ENCODE measurements around the gene SRPX2.

Gene SRPX2

DNA sequence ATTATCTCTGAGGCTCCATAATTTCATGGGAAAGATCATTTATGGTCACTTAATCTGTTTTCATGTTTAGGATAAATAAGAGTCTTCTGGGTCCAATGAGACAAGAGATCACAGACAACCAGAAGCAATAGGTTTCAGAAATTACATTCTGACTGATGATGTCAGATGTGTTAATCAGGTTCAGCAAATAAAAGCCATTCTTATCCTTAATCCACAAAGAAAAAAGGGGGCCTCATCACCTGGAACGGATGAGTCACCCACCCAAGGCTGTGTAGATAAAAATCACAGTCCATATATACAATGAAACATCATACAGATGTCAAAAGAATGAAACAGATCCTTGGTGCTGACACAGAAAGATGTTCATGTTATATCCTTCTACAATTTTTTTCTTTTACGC is 51.3 kb downstream of the SRPX2 start:
- TF ChIP-seq, protein P1, sequence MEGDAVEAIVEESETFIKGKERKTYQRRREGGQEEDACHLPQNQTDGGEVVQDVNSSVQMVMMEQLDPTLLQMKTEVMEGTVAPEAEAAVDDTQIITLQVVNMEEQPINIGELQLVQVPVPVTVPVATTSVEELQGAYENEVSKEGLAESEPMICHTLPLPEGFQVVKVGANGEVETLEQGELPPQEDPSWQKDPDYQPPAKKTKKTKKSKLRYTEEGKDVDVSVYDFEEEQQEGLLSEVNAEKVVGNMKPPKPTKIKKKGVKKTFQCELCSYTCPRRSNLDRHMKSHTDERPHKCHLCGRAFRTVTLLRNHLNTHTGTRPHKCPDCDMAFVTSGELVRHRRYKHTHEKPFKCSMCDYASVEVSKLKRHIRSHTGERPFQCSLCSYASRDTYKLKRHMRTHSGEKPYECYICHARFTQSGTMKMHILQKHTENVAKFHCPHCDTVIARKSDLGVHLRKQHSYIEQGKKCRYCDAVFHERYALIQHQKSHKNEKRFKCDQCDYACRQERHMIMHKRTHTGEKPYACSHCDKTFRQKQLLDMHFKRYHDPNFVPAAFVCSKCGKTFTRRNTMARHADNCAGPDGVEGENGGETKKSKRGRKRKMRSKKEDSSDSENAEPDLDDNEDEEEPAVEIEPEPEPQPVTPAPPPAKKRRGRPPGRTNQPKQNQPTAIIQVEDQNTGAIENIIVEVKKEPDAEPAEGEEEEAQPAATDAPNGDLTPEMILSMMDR (IDR thresholded peaks at IDR 0.05; ENCODE audit: borderline replicate concordance, insufficient read depth, low read depth, low read length): no peak
- no peak overlapping the region for H3K4me3 ChIP-seq (ENCODE audit: low read depth, low read length)

DNA sequence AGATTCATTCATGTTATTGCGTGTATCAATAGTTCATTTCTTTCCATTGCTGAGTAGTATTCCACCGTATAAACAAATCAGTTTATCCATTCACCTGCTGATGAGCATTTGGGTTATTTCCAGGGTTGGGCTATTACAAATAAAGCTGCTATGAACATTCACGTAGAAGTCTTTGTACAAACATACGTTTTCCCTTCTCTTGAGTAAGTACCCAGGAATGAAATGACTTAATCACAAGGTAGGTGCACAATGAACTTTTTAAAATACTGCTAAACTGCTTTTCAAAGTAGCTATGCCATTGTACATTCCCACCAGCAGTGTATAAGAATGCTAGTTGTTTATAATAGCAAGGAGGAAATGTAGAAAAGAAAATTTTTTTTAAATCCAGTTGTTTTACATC is 52.0 kb downstream of the SRPX2 start:
- H3K4me3 ChIP-seq (ENCODE audit: low read depth, low read length): no peak overlapping the region
- TF ChIP-seq, protein P1 (IDR thresholded peaks at IDR 0.05; ENCODE audit: borderline replicate concordance, insufficient read depth, low read depth, low read length): no peak

DNA sequence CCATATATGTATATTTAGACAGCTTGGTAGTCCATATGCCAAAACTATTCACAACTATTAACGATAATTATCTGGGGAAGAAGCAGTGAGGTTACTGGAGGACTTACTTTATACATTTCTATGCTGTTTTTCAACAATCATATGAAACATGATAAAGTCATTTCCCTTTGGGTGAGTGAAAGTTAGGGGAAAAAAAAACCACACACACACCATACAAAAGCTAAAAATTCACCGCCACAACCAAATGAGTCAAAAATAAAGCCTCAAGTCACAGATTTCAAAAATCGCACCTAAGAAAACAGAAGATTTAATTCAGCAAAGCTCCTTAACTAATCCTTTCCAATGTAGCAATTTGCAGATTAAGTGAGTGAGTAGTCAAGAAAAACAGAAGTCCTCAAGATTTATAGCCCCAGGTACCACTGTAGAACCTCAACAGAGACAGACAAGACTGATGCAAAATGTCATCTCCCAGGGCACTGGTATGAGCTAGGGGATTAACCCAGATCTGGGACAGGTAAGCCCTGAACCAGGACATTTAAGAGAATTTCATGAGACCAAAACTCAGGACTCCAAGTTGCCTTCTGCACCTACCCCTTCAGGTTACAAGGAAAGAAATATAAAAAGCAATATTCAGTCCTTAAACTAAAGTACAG is 52.8 kb downstream of the SRPX2 start:
- H3K4me3 ChIP-seq (ENCODE audit: low read depth, low read length): no peak overlapping the region
- TF ChIP-seq, protein P1 (IDR thresholded peaks at IDR 0.05; ENCODE audit: borderline replicate concordance, insufficient read depth, low read depth, low read length): no peak

GRCh38 chrX:100698551-100698950 is 54.6 kb downstream of the SRPX2 start:
- TF ChIP-seq, protein P1 (IDR thresholded peaks at IDR 0.05; ENCODE audit: borderline replicate concordance, insufficient read depth, low read depth, low read length): no peak
- H3K4me3 ChIP-seq (ENCODE audit: low read depth, low read length): no peak overlapping the region

- TF ChIP-seq, protein P1 (IDR thresholded peaks at IDR 0.05; ENCODE audit: borderline replicate concordance, insufficient read depth, low read depth, low read length): no peak
- no peak overlapping the region for H3K4me3 ChIP-seq (ENCODE audit: low read depth, low read length)
Observed at GRCh38 chrX:100700809-100701208, 56.8 kb downstream of the SRPX2 start.

- TF ChIP-seq, protein P1 (IDR thresholded peaks at IDR 0.05; ENCODE audit: borderline replicate concordance, insufficient read depth, low read depth, low read length): no peak
- no peak overlapping the region for H3K4me3 ChIP-seq (ENCODE audit: low read depth, low read length)
Observed at GRCh38 chrX:100704581-100705203, 60.7 kb downstream of the SRPX2 start.

GRCh38 chrX:100710816-100711215 is 66.8 kb downstream of the SRPX2 start:
- TF ChIP-seq, protein P1 (IDR thresholded peaks at IDR 0.05; ENCODE audit: borderline replicate concordance, insufficient read depth, low read depth, low read length): no peak
- H3K4me3 ChIP-seq (ENCODE audit: low read depth, low read length): no peak overlapping the region
